DOHH2 (cell line): ENCODE results near the gene PHF14.

Source experiments
- H3F3A ChIP-seq: fragments of 200-600 bp; sonication (generic), shearing (Covaris generic); 2 replicates; pipeline ENCODE4 v1.6.0; 2016; ENCODE audit warnings: antibody characterized with exemption, mild to moderate bottlenecking; ENCODE audit not compliant: control insufficient read depth, insufficient read depth
- H3K27ac ChIP-seq: fragments of 200-600 bp; sonication (generic); 2 replicates; pipeline ENCODE4 v1.5.1; 2014; ENCODE audit warnings: low read depth, mild to moderate bottlenecking, low read length, moderate library complexity
- H3K27me3 ChIP-seq: fragments of 200-600 bp; sonication (generic); 2 replicates; pipeline ENCODE4 v1.6.1; 2014; ENCODE audit warnings: mild to moderate bottlenecking, low read length, mixed read lengths; ENCODE audit not compliant: control insufficient read depth
- H3K36me3 ChIP-seq: fragments of 200-600 bp; sonication (generic); 2 replicates; pipeline ENCODE4 v1.6.1; 2014; ENCODE audit warnings: mild to moderate bottlenecking, low read length, moderate library complexity, mixed read lengths; ENCODE audit not compliant: control insufficient read depth
- H3K4me1 ChIP-seq: fragments of 200-600 bp; sonication (generic); 2 replicates; pipeline ENCODE4 v1.6.1; 2014; ENCODE audit warnings: mild to moderate bottlenecking, low read length, mixed read lengths; ENCODE audit not compliant: control insufficient read depth
- H3K4me2 ChIP-seq: fragments of 200-600 bp; sonication (generic); 2 replicates; pipeline ENCODE4 v1.6.0; 2014; ENCODE audit warnings: mild to moderate bottlenecking, low read length, moderate library complexity
- H3K4me3 ChIP-seq: fragments of 200-600 bp; sonication (generic); 2 replicates; pipeline ENCODE4 v1.5.1; 2014; ENCODE audit warnings: mild to moderate bottlenecking, low read length, mixed read lengths
- H3K79me2 ChIP-seq: fragments of 200-600 bp; sonication (generic); 2 replicates; pipeline ENCODE4 v1.6.1; 2014; ENCODE audit warnings: mild to moderate bottlenecking, low read length, mixed read lengths; ENCODE audit not compliant: control insufficient read depth
- H3K9me2 ChIP-seq: fragments of 200-600 bp; sonication (generic); replicated peaks from 2 replicates; pipeline ENCODE4 v1.6.1; 2014; ENCODE audit warnings: mild to moderate bottlenecking, low read length, mixed read lengths; ENCODE audit not compliant: control insufficient read depth
- H3K9me3 ChIP-seq: fragments of 200-600 bp; sonication (generic); 2 replicates; pipeline ENCODE4 v1.6.1; 2014; ENCODE audit warnings: antibody characterized with exemption, low read length, mixed read lengths; ENCODE audit not compliant: control insufficient read depth, insufficient read depth
- H4K20me1 ChIP-seq: fragments of 200-600 bp; sonication (generic); 2 replicates; pipeline ENCODE4 v1.6.0; 2014; ENCODE audit warnings: low read depth, mild to moderate bottlenecking, antibody characterized with exemption, low read length, moderate library complexity; ENCODE audit not compliant: control insufficient read depth, insufficient read depth
- EZH2phosphoT487 ChIP-seq: fragments of 200-600 bp; sonication (generic); IDR thresholded peaks from 2 replicates; pipeline ENCODE4 v1.6.1; 2017; ENCODE audit warnings: borderline replicate concordance, mild to moderate bottlenecking, antibody characterized with exemption, low read length, moderate library complexity, mixed read lengths
- TF ChIP-seq, protein P1 (sequence below): fragments of 200-600 bp; sonication (generic); IDR thresholded peaks from one replicate; pipeline ENCODE4 v1.5.1; 2014; ENCODE audit warnings: antibody characterized with exemption, mild to moderate bottlenecking, low read depth, low read length; ENCODE audit not compliant: poor library complexity, severe bottlenecking

PHF14 gene

DNA sequence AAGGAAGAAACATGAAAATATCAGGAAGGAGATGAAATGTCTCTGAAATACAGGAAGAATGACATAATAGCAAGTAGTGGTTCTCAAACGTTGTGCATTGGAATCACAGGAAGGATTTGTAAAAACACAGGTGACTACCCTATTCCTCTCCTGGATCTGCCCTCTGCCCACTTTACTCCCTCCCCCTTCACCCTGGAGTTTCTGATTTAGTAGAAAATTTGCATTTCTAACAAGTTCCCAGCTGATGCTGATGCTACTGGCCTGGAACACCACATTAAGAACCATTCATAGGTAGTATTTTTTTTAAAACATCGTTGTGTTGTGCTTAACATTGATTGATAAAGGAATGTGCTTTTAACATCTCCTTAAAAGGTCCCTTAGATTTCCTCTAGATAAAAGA is 130.9 kb downstream of the PHF14 start:
- no peaks in the 10 kb centered on the region for H3K27me3 ChIP-seq
- no peak for TF ChIP-seq EZH2phosphoT487
- TF ChIP-seq, protein P1, sequence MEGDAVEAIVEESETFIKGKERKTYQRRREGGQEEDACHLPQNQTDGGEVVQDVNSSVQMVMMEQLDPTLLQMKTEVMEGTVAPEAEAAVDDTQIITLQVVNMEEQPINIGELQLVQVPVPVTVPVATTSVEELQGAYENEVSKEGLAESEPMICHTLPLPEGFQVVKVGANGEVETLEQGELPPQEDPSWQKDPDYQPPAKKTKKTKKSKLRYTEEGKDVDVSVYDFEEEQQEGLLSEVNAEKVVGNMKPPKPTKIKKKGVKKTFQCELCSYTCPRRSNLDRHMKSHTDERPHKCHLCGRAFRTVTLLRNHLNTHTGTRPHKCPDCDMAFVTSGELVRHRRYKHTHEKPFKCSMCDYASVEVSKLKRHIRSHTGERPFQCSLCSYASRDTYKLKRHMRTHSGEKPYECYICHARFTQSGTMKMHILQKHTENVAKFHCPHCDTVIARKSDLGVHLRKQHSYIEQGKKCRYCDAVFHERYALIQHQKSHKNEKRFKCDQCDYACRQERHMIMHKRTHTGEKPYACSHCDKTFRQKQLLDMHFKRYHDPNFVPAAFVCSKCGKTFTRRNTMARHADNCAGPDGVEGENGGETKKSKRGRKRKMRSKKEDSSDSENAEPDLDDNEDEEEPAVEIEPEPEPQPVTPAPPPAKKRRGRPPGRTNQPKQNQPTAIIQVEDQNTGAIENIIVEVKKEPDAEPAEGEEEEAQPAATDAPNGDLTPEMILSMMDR, result no peak
- H4K20me1 ChIP-seq, result no peaks in the 10 kb centered on the region
- H3K9me3 ChIP-seq, result no peaks in the 10 kb centered on the region
- H3K27ac ChIP-seq, result no peak overlapping the region
- H3K9me2 ChIP-seq, result no peaks in the 10 kb centered on the region
- peaks cover 10% of the 10 kb centered on the region for H3K4me1 ChIP-seq
- H3F3A ChIP-seq, result 0 out of 2 replicates have a peak, but pooled peaks cover 2% of the 10 kb centered on the region
- H3K4me3 ChIP-seq, result no peak overlapping the region
- no peaks in the 10 kb centered on the region for H3K79me2 ChIP-seq
- H3K36me3 ChIP-seq, result peaks cover 14% of the 10 kb centered on the region
- H3K4me2 ChIP-seq, result no peak overlapping the region

- H3K27me3 ChIP-seq, result no peaks in the 10 kb centered on the region
- no peaks in the 10 kb centered on the region for H3K9me3 ChIP-seq
- H4K20me1 ChIP-seq, result no peaks in the 10 kb centered on the region
- peaks cover under 1% of the 10 kb centered on the region for H3K4me1 ChIP-seq
- no peak overlapping the region for H3K27ac ChIP-seq
- no peaks in the 10 kb centered on the region for H3K9me2 ChIP-seq
- peaks cover 4% of the 10 kb centered on the region; the same call in 1 of the 2 replicates for H3F3A ChIP-seq
- H3K79me2 ChIP-seq, result no peaks in the 10 kb centered on the region
- peaks cover 18% of the 10 kb centered on the region for H3K36me3 ChIP-seq
- H3K4me2 ChIP-seq, result no peak overlapping the region
- no peak overlapping the region for H3K4me3 ChIP-seq
- no peak for TF ChIP-seq EZH2phosphoT487
- TF ChIP-seq, protein P1, result no peak
These were observed 136.0 kb downstream of the PHF14 start for GRCh38 chr7:11109659-11110058.

DNA sequence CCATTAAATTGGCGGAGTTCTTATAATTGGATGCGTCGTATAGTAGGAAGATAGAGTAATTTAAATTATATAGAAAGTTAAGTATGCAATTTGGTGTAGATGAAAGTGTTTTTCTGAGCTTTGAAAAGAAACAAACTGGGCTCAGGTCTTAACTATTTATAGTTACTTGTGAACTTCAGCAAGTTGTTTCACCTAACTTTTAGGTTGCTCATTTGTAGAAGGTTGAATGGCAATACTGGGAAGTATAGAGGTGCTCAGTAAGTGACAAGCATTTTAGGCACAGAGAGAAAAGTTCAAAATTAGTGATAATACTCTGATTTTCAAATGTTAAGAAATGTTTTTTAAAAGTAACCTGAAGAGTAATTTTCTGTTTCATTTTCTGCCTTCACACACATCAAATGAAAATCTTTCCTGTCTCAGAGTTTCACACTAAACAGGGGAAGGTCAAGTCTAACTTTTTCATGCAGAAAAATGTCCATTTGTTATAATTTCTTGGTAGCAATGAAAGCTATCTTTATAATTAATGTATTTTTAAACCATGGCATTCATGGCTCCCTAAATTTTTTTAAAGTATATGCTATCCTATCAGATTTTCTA is 146.5 kb downstream of the PHF14 start:
- Histone ChIP-seq H3K27ac (no peak overlapping the region), H3K27me3 (no peaks in the 10 kb centered on the region), H3K4me3 (no peak overlapping the region), H3F3A (no peaks in the 10 kb centered on the region; the same call in 1 of the 2 replicates), H3K9me3 (no peaks in the 10 kb centered on the region), H3K36me3 (peaks cover 29% of the 10 kb centered on the region), H4K20me1 (no peaks in the 10 kb centered on the region), H3K79me2 (no peaks in the 10 kb centered on the region), H3K4me1 (no peaks in the 10 kb centered on the region), H3K4me2 (no peak overlapping the region), H3K9me2 (no peaks in the 10 kb centered on the region)
- TF ChIP-seq, protein P1, result no peak
- TF ChIP-seq EZH2phosphoT487, result no peak
